H1 (cell line): ENCODE results near the gene C3orf49. TPM values are rescaled to one million over a fixed set of nuclear protein-coding genes. Genes with fewer than 3 reads are reported as not detected.
A peak's percentile ranks its signal among the peaks of the same experiment; 100 is the strongest.

Experiments
- CTCF ChIA-PET: fragments of 300-600 bp; sonication (Branson Sonifier 250); formaldehyde crosslinking; loops from one replicate; lab custom pipeline; 2021; ENCODE audit not compliant: partially characterized antibody; lab: Charles Lee
- POLR2A ChIA-PET: fragments of 300-600 bp; sonication (Branson Sonifier 250); formaldehyde crosslinking; loops from one replicate; lab custom pipeline; 2021; ENCODE audit warnings: inconsistent platforms; ENCODE audit not compliant: partially characterized antibody; lab: Charles Lee
- DNase-seq, 2 experiments: peaks; one replicate each; pipeline versions ENCODE4 v3.0.0 to v3.0.0-alpha.2; 2010 to 2022; ENCODE audit warnings: low spot score in 2 of 2, low read depth in 1 of 2, mixed read lengths in 1 of 2
- FAIRE-seq: peaks from 2 replicates; lab custom pipeline; 2011; peaks lifted over from hg19 to GRCh38; lab: Jason Lieb, UNC
- H2AFZ ChIP-seq: 2 replicates; pipeline ENCODE4 v1.8.1; 2012; ENCODE audit warnings: low read length, inconsistent platforms
- H2AK5ac ChIP-seq: 2 replicates; pipeline ENCODE4 v1.6.1; 2013; ENCODE audit warnings: low read depth, low read length
- H2BK120ac ChIP-seq: replicated peaks from 2 replicates; pipeline ENCODE3; 2013; ENCODE audit warnings: low read depth, low read length, inconsistent platforms
- H2BK12ac ChIP-seq: 2 replicates; pipeline ENCODE4 v1.6.1; 2013; ENCODE audit warnings: low read depth, low read length
- H2BK15ac ChIP-seq: 2 replicates; pipeline ENCODE4 v1.6.1; 2013; ENCODE audit warnings: low read length
- H2BK20ac ChIP-seq: 2 replicates; pipeline ENCODE4 v1.6.1; 2013; ENCODE audit warnings: low read length
- H2BK5ac ChIP-seq: 2 replicates; pipeline ENCODE4 v1.6.1; 2013; ENCODE audit warnings: low read depth, low read length
- H3K14ac ChIP-seq: 2 replicates; pipeline ENCODE4 v1.6.1; 2013; ENCODE audit warnings: inconsistent platforms; ENCODE audit not compliant: insufficient read length
- H3K18ac ChIP-seq: 2 replicates; pipeline ENCODE4 v1.6.1; 2013; ENCODE audit warnings: low read length; ENCODE audit errors: extremely low read depth
- H3K23ac ChIP-seq: 2 replicates; pipeline ENCODE4 v1.6.1; 2013; ENCODE audit warnings: inconsistent platforms; ENCODE audit not compliant: insufficient read length
- H3K23me2 ChIP-seq: 2 replicates; pipeline ENCODE4 v1.6.1; 2013; ENCODE audit warnings: low read depth, low read length
- H3K27ac ChIP-seq: 2 replicates; pipeline ENCODE4 v1.6.1; 2011; ENCODE audit warnings: low read depth, low read length, inconsistent platforms
- H3K27me3 ChIP-seq, 4 experiments: replicated peaks in 1 of 4; 1 replicate in 1 of 4; 2 replicates in 3 of 4; pipeline versions ENCODE4 v1.6.1 to v1.8.1; 2011 to 2013; ENCODE audit warnings: low read length in 3 of 4, mild to moderate bottlenecking in 3 of 4, inconsistent platforms in 2 of 4, mixed read lengths in 2 of 4, moderate library complexity in 1 of 4; ENCODE audit not compliant: control insufficient read depth in 3 of 4, insufficient read depth in 3 of 4; ENCODE audit errors: extremely low read depth in 1 of 4
- H3K36me3 ChIP-seq, 4 experiments: 2 replicates each; pipeline versions ENCODE4 v1.6.1 to v1.8.1; 2011 to 2013; ENCODE audit warnings: mild to moderate bottlenecking in 4 of 4, low read length in 3 of 4, moderate library complexity in 2 of 4, control low read depth in 1 of 4, inconsistent platforms in 1 of 4; ENCODE audit not compliant: insufficient read depth in 4 of 4, control insufficient read depth in 2 of 4
- H3K4ac ChIP-seq: replicated peaks from 2 replicates; pipeline ENCODE3; 2013; ENCODE audit warnings: low read length, low read depth, mixed read lengths, inconsistent platforms; ENCODE audit not compliant: insufficient read length
- H3K4me1 ChIP-seq, 4 experiments: replicated peaks in 1 of 4; 1 replicate in 1 of 4; 2 replicates in 3 of 4; pipeline versions ENCODE4 v1.6.1 to v1.8.1; 2011 to 2013; ENCODE audit warnings: low read length in 3 of 4, inconsistent platforms in 2 of 4, mixed read lengths in 1 of 4; ENCODE audit not compliant: insufficient read depth in 4 of 4, control insufficient read depth in 3 of 4
- H3K4me2 ChIP-seq, 2 experiments: 2 replicates each; pipeline versions ENCODE4 v1.6.1 to v1.8.1; 2011 to 2013; ENCODE audit warnings: low read depth in 2 of 2, low read length in 2 of 2, control low read depth in 1 of 2, inconsistent platforms in 1 of 2, mild to moderate bottlenecking in 1 of 2; ENCODE audit not compliant: insufficient read depth in 1 of 2
- H3K4me3 ChIP-seq, 4 experiments: fragments of 200-600, 300-600 bp in 1 of 4; sonication (generic), shearing (Covaris generic), sonication (Bioruptor Twin) in 1 of 4; 2 replicates each; pipeline versions ENCODE4 v1.5.1 to v1.8.1; 2011 to 2016; ENCODE audit warnings: low read length in 4 of 4, low read depth in 3 of 4, control low read depth in 2 of 4, inconsistent platforms in 2 of 4, mild to moderate bottlenecking in 2 of 4, mixed read lengths in 1 of 4, moderate library complexity in 1 of 4; ENCODE audit not compliant: insufficient read depth in 2 of 4; ENCODE audit errors: extremely low read depth in 1 of 4
- H3K56ac ChIP-seq: replicated peaks from 2 replicates; pipeline ENCODE3; 2013; ENCODE audit warnings: low read depth, mild to moderate bottlenecking, mixed read lengths, low read length, inconsistent platforms; ENCODE audit not compliant: insufficient read length
- H3K79me1 ChIP-seq: 2 replicates; pipeline ENCODE4 v1.6.1; 2013; ENCODE audit warnings: low read depth, low read length, control low read depth
- H3K79me2 ChIP-seq, 2 experiments: 2 replicates each; pipeline versions ENCODE4 v1.6.1 to v1.8.1; 2012 to 2013; ENCODE audit warnings: low read length in 2 of 2, mild to moderate bottlenecking in 2 of 2, inconsistent platforms in 1 of 2; ENCODE audit not compliant: insufficient read depth in 2 of 2, control insufficient read depth in 1 of 2
- H3K9ac ChIP-seq, 4 experiments: replicated peaks in 1 of 4; 1 replicate in 1 of 4; 2 replicates in 3 of 4; pipeline versions ENCODE4 v1.6.1 to v1.8.1; 2011 to 2013; ENCODE audit warnings: low read depth in 3 of 4, low read length in 3 of 4, control low read depth in 2 of 4, mild to moderate bottlenecking in 2 of 4, moderate library complexity in 2 of 4, inconsistent platforms in 1 of 4; ENCODE audit errors: extremely low read depth in 1 of 4
- H3K9me3 ChIP-seq, 2 experiments: 2 replicates each; pipeline versions ENCODE4 v1.6.1 to v1.8.1; 2012 to 2013; ENCODE audit warnings: mild to moderate bottlenecking in 2 of 2, moderate library complexity in 2 of 2, control low read depth in 1 of 2, inconsistent platforms in 1 of 2, low read depth in 1 of 2, low read length in 1 of 2, mixed read lengths in 1 of 2; ENCODE audit not compliant: insufficient read depth in 2 of 2
- H4K20me1 ChIP-seq, 2 experiments: replicated peaks in 1 of 2; 2 replicates each; pipeline versions ENCODE3 to v1.8.1; 2011 to 2013; ENCODE audit warnings: inconsistent platforms in 2 of 2, low read length in 2 of 2, mild to moderate bottlenecking in 1 of 2; ENCODE audit not compliant: insufficient read depth in 2 of 2, control insufficient read depth in 1 of 2
- H4K5ac ChIP-seq: 2 replicates; pipeline ENCODE4 v1.6.1; 2013; ENCODE audit warnings: low read length, low read depth, mixed read lengths, inconsistent platforms; ENCODE audit not compliant: insufficient read length
- H4K8ac ChIP-seq: 2 replicates; pipeline ENCODE4 v1.8.0; 2013; ENCODE audit warnings: mild to moderate bottlenecking, moderate library complexity, low read length, inconsistent platforms; ENCODE audit not compliant: insufficient read depth; ENCODE audit errors: extremely low read depth
- H4K91ac ChIP-seq: replicated peaks from 2 replicates; pipeline ENCODE3; 2013; ENCODE audit warnings: low read length, mixed read lengths, inconsistent platforms; ENCODE audit not compliant: insufficient read length
- CHD1 ChIP-seq: IDR thresholded peaks from 2 replicates; pipeline ENCODE4 v1.6.1; 2012; ENCODE audit warnings: low read depth, low read length, improper control_type of control experiment
- CREB1 ChIP-seq: IDR thresholded peaks from 2 replicates; pipeline ENCODE4 v1.6.1; 2012; ENCODE audit warnings: inconsistent platforms
- JUND ChIP-seq: IDR thresholded peaks from 2 replicates; pipeline ENCODE4 v1.6.1; 2011; ENCODE audit warnings: mild to moderate bottlenecking, improper control_type of control experiment, low read length
- KDM4A ChIP-seq: IDR thresholded peaks from one replicate; pipeline ENCODE4 v1.7.1; 2012; ENCODE audit warnings: low read depth, mild to moderate bottlenecking, moderate library complexity, low read length, inconsistent platforms; ENCODE audit not compliant: severe bottlenecking
- NANOG ChIP-seq: IDR thresholded peaks from 2 replicates; pipeline ENCODE4 v1.6.1; 2011; ENCODE audit warnings: low read length, low read depth, mild to moderate bottlenecking, inconsistent platforms; ENCODE audit not compliant: insufficient read depth, poor library complexity, severe bottlenecking
- NRF1 ChIP-seq: IDR thresholded peaks from 2 replicates; pipeline ENCODE4 v1.6.1; 2011; ENCODE audit warnings: mild to moderate bottlenecking, low read depth, low read length, improper control_type of control experiment
- PHF8 ChIP-seq: fragments of 200-600 bp; sonication (generic); conservative IDR thresholded peaks from 2 replicates; pipeline ENCODE4 v1.7.1; 2012; ENCODE audit warnings: low read depth, mild to moderate bottlenecking, inconsistent platforms, low read length, moderate library complexity
- POLR2A ChIP-seq, 2 experiments: IDR thresholded peaks; 1 replicate in 1 of 2; 2 replicates in 1 of 2; pipeline ENCODE4 v1.6.1; 2011; ENCODE audit warnings: low read depth in 2 of 2, low read length in 2 of 2, mild to moderate bottlenecking in 2 of 2; ENCODE audit errors: control extremely low read depth in 1 of 2
- POLR2AphosphoS5 ChIP-seq: IDR thresholded peaks from 2 replicates; pipeline ENCODE4 v1.6.1; 2011; ENCODE audit warnings: low read depth, low read length
- RNF2 ChIP-seq: fragments of 200-900, 300-1000 bp; sonication (generic); IDR thresholded peaks from 2 replicates; pipeline ENCODE4 v1.7.1; 2016; ENCODE audit warnings: borderline replicate concordance, low read depth, mild to moderate bottlenecking, antibody characterized with exemption, low read length; ENCODE audit not compliant: poor library complexity, severe bottlenecking; ENCODE audit errors: missing control alignments
- SP1 ChIP-seq: IDR thresholded peaks from 2 replicates; pipeline ENCODE4 v1.6.1; 2011; ENCODE audit warnings: low read depth, low read length
- SP2 ChIP-seq: IDR thresholded peaks from 2 replicates; pipeline ENCODE4 v1.6.1; 2012; ENCODE audit warnings: mild to moderate bottlenecking, low read length, inconsistent platforms
- SP4 ChIP-seq: IDR thresholded peaks from 2 replicates; pipeline ENCODE4 v1.6.1; 2012; ENCODE audit warnings: low read length, inconsistent platforms
- TCF12 ChIP-seq: IDR thresholded peaks from 2 replicates; pipeline ENCODE4 v1.6.1; 2011; ENCODE audit warnings: low read depth, mild to moderate bottlenecking, low read length
- YY1 ChIP-seq: IDR thresholded peaks from 2 replicates; pipeline ENCODE4 v1.6.1; 2011; ENCODE audit warnings: low read depth, mild to moderate bottlenecking, low read length
- ZNF274 ChIP-seq: IDR thresholded peaks from 2 replicates; pipeline ENCODE4 v1.7.0; 2012; ENCODE audit warnings: low read length, borderline replicate concordance; ENCODE audit errors: extremely low read depth
- WGBS, 2 experiments: shearing (Covaris generic) in 1 of 2; methylation state at CpG; one replicate each; pipeline versions ENCODE4 v1.1.6 to v1.1.7; 2013 to 2015; ENCODE audit warnings: low lambda C conversion rate in 2 of 2, mixed read lengths in 2 of 2, inconsistent platforms in 1 of 2, low coverage in 1 of 2, missing lambda C conversion rate in 1 of 2; ENCODE audit not compliant: insufficient replicate concordance in 2 of 2, insufficient coverage in 1 of 2, insufficient read length in 1 of 2; ENCODE audit errors: extremely low coverage in 1 of 2, missing lambda C conversion rate in 1 of 2; 5-methylcytosine and 5-hydroxymethylcytosine counted together
- polyA plus RNA-seq, 7 experiments: library from polyadenylated mRNA; depleted of rRNA in 3 of 7; stranded (reverse) in 5 of 7; unstranded in 2 of 7; fragments of >200 nt in 5 of 7; fragments of 200-250 nt in 2 of 7; gene quantifications; 1 replicate in 5 of 7; 2 replicates in 1 of 7; 4 replicates in 1 of 7; pipeline versions ENCODE4 v1.2.1 to v1.2.3, GENCODE V29; 2011 to 2013; ENCODE audit warnings: missing spikeins in 2 of 7, mixed read lengths in 2 of 7
- total RNA-seq: library from RNA; stranded (reverse); fragmentation: NEBNext Ultra II Directional; extraction: Animal tissue kit (Norgen Biotek cat#: 25700); gene quantifications from 2 replicates; pipeline ENCODE4 v1.2.1, GENCODE V29; 2021

C3orf49 gene
- total and polyA plus RNA-seq, 2 of the 8 experiments (the other 6 are each of a cell fraction or from before 2014, with no cell fraction given), result not detected

DNA sequence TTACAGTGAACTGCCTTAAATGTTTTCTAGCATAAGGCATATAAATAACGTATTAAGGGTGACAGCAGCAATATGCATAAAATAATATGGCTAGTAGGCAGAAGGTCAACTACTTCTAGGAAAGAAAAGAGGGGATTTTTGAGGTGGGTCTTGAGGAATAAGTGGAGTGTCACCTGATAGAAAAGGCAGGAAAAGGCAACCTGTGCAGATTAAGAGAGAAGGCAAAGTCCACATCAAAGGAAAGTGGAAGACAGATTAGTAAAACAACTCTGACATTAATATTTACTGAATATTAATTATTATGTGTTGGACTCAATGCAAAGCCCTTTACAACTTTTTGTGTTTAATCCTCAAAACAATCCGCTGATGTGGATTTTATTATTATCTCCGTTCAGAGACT lies 41.7 kb downstream of the C3orf49 start:
- no peak overlapping the region for H2BK15ac ChIP-seq
- no peak overlapping the region for H4K5ac ChIP-seq
- H2BK12ac ChIP-seq, result no peak overlapping the region
- ChIA-PET POLR2A (interaction anchor here (1.0 kb wide), 1 partner anchor 28 kb away, joined by 4 read pairs; no protein-coding TSS in a partner anchor), CTCF (interaction anchor here (1.8 kb wide), 1 partner anchor 14 kb away, joined by 5 read pairs; no protein-coding TSS in a partner anchor)
- H3K27ac ChIP-seq, result no peak overlapping the region
- H3K79me2 ChIP-seq, result peaks cover 0 to 65% of the 10 kb centered on the region in 2 experiments; a peak in 2 of 4 replicates
- H2AK5ac ChIP-seq, result no peak overlapping the region
- H3K23ac ChIP-seq, result no peak overlapping the region
- no peak overlapping the region for H3K18ac ChIP-seq
- DNase-seq, result no peak
- H4K8ac ChIP-seq, result no peak overlapping the region
- H2BK20ac ChIP-seq, result no peak overlapping the region
- no peak overlapping the region for H3K9ac ChIP-seq
- peaks cover 5 to 24% (median 15%) of the 10 kb centered on the region in 4 experiments for H3K4me1 ChIP-seq
- no peak overlapping the region for H3K4ac ChIP-seq
- no peaks in the 10 kb centered on the region for H3K36me3 ChIP-seq
- H3K4me3 ChIP-seq, result no peak overlapping the region
- no peaks in the 10 kb centered on the region for H4K20me1 ChIP-seq
- no peak overlapping the region for H2BK5ac ChIP-seq
- H3K14ac ChIP-seq, result no peak overlapping the region
- no peaks in the 10 kb centered on the region for H3K27me3 ChIP-seq
- H3K79me1 ChIP-seq, result peaks cover 3% of the 10 kb centered on the region; the same call in 1 of the 2 replicates
- no peak overlapping the region for H2BK120ac ChIP-seq
- H2AFZ ChIP-seq, result no peak overlapping the region
- no peak overlapping the region for H3K56ac ChIP-seq
- peaks cover 6% of the 10 kb centered on the region for H3K23me2 ChIP-seq
- no peak overlapping the region for H4K91ac ChIP-seq
- FAIRE-seq, result no peak
- H3K4me2 ChIP-seq, result peak overlapping the region; percentile 12 to 52; a peak in 1 of 4 replicates
- WGBS, 2 experiments, result 92% methylated on average over 3 of the region's 3 CpGs; no CpG with 5 or more reads in 1 of the 2 experiments
- no peaks in the 10 kb centered on the region for H3K9me3 ChIP-seq
- TF ChIP-seq NANOG (no peak), JUND (no peak), ZNF274 (no peak), POLR2AphosphoS5 (no peak), POLR2A (IDR thresholded peaks at IDR 0.05; ENCODE audit: control extremely low read depth in 1 of 2, low read depth in 2 of 2, low read length in 2 of 2) (no peak), SP4 (no peak), CREB1 (no peak), PHF8 (no peak), NRF1 (no peak), KDM4A (no peak), TCF12 (no peak), YY1 (no peak), RNF2 (no peak), SP1 (no peak), SP2 (no peak), CHD1 (no peak)
